DND-41 (cell line): ENCODE results near the gene GJD3.
"Not testable (repeated sequence)": the region's sequence is repeated elsewhere in the genome, so short reads cannot be mapped to it uniquely, and the experiment has no call there.

Experiments
- ATAC-seq: fragments of 200-7000 bp; cut with Tn5 transposase; 3 replicates; pipeline ENCODE4 v1.9.1; 2021; ENCODE audit warnings: low read depth; ENCODE audit not compliant: insufficient read depth
- DNase-seq: peaks from one replicate; pipeline ENCODE4 v3.0.0-alpha.2; 2020
- H2AFZ ChIP-seq: 2 replicates; pipeline ENCODE4 v1.6.0; 2012; ENCODE audit warnings: low read depth, low read length
- H3K27ac ChIP-seq: 2 replicates; pipeline ENCODE4 v1.5.1; 2012; ENCODE audit warnings: low read length, inconsistent platforms
- H3K27me3 ChIP-seq: fragments of 200-600 bp; sonication (generic); 2 replicates; pipeline ENCODE4 v1.6.0; 2012; ENCODE audit warnings: low read length, mild to moderate bottlenecking, inconsistent platforms; ENCODE audit not compliant: insufficient read depth, poor library complexity
- H3K36me3 ChIP-seq: 2 replicates; pipeline ENCODE4 v1.5.1; 2012; ENCODE audit warnings: low read length, inconsistent platforms; ENCODE audit not compliant: insufficient read depth
- H3K4me1 ChIP-seq: 2 replicates; pipeline ENCODE4 v1.5.1; 2012; ENCODE audit warnings: mild to moderate bottlenecking, low read length; ENCODE audit not compliant: insufficient read depth
- H3K4me2 ChIP-seq: 2 replicates; pipeline ENCODE4 v1.6.0; 2012; ENCODE audit warnings: mild to moderate bottlenecking, moderate library complexity, low read length, inconsistent platforms; ENCODE audit not compliant: insufficient read depth
- H3K4me3 ChIP-seq, 2 experiments: fragments of 200-600 bp in 1 of 2; shearing (Covaris generic) in 1 of 2; 2 replicates each; pipeline ENCODE4 v1.5.1; 2012 to 2016; ENCODE audit warnings: inconsistent platforms in 2 of 2, low read length in 2 of 2, mild to moderate bottlenecking in 2 of 2, low read depth in 1 of 2, moderate library complexity in 1 of 2
- H3K79me2 ChIP-seq: 2 replicates; pipeline ENCODE4 v1.6.0; 2012; ENCODE audit warnings: low read length, inconsistent platforms; ENCODE audit not compliant: insufficient read depth
- H3K9ac ChIP-seq: 2 replicates; pipeline ENCODE4 v1.6.0; 2012; ENCODE audit warnings: low read depth, mild to moderate bottlenecking, inconsistent platforms, low read length, moderate library complexity
- H3K9me3 ChIP-seq: 2 replicates; pipeline ENCODE4 v1.5.1; 2012; ENCODE audit warnings: low read length, moderate library complexity, mild to moderate bottlenecking, inconsistent platforms; ENCODE audit not compliant: insufficient read depth, severe bottlenecking
- H4K20me1 ChIP-seq: 2 replicates; pipeline ENCODE4 v1.6.0; 2012; ENCODE audit warnings: low read length; ENCODE audit not compliant: insufficient read depth
- CTCF ChIP-seq: IDR thresholded peaks from 2 replicates; pipeline ENCODE4 v1.5.1; 2012; ENCODE audit warnings: borderline replicate concordance, low read length, moderate library complexity, mild to moderate bottlenecking; ENCODE audit not compliant: poor library complexity, severe bottlenecking; ENCODE audit errors: extremely low read depth
- EZH2 ChIP-seq: IDR thresholded peaks from 3 replicates; pipeline ENCODE4 v1.6.1; 2012; ENCODE audit warnings: borderline replicate concordance, low read depth, mild to moderate bottlenecking, moderate library complexity, low read length, inconsistent platforms; ENCODE audit not compliant: severe bottlenecking

GJD3 gene

GRCh38 chr17:40402668-40403067 lies 38.1 kb upstream of the GJD3 start:
- peaks cover 38% of the 10 kb centered on the region for H3K79me2 ChIP-seq
- no peak for TF ChIP-seq EZH2
- peak; percentile 32 for TF ChIP-seq CTCF
- H3K27ac ChIP-seq = no peak overlapping the region
- ATAC-seq = no peak
- no peak overlapping the region for H3K4me2 ChIP-seq
- H3K27me3 ChIP-seq = no peaks in the 10 kb centered on the region
- H2AFZ ChIP-seq = no peak overlapping the region
- peaks cover 97% of the 10 kb centered on the region for H3K36me3 ChIP-seq
- H3K4me3 ChIP-seq = no peak overlapping the region
- no peaks in the 10 kb centered on the region for H3K9me3 ChIP-seq
- no peak for DNase-seq
- no peaks in the 10 kb centered on the region for H3K4me1 ChIP-seq
- no peak overlapping the region for H3K9ac ChIP-seq
- peaks cover 4% of the 10 kb centered on the region; the same call in 1 of the 2 replicates for H4K20me1 ChIP-seq

GRCh38 chr17:40399185-40399584 lies 34.6 kb upstream of the GJD3 start:
- H3K9ac ChIP-seq = no peak overlapping the region
- H3K36me3 ChIP-seq = peaks cover 100% of the 10 kb centered on the region
- H3K4me2 ChIP-seq = no peak overlapping the region
- H3K27ac ChIP-seq = no peak overlapping the region
- no peaks in the 10 kb centered on the region; the same call in 1 of the 2 replicates for H4K20me1 ChIP-seq
- no peaks in the 10 kb centered on the region for H3K9me3 ChIP-seq
- DNase-seq (peak; percentile 28), ATAC-seq (peak; percentile 81)
- peak; percentile 70 for TF ChIP-seq CTCF
- TF ChIP-seq EZH2 = no peak
- H3K27me3 ChIP-seq = no peaks in the 10 kb centered on the region
- H3K4me3 ChIP-seq = no peak overlapping the region
- peaks cover 36% of the 10 kb centered on the region for H3K79me2 ChIP-seq
- no peak overlapping the region for H2AFZ ChIP-seq
- no peaks in the 10 kb centered on the region for H3K4me1 ChIP-seq

GRCh38 chr17:40386555-40386954 lies 22.0 kb upstream of the GJD3 start:
- not testable (repeated sequence) for H2AFZ ChIP-seq, H3K27ac ChIP-seq, H3K4me2 ChIP-seq, H4K20me1 ChIP-seq, H3K9ac ChIP-seq, H3K27me3 ChIP-seq, H3K79me2 ChIP-seq, H3K4me1 ChIP-seq, H3K4me3 ChIP-seq, DNase-seq, H3K9me3 ChIP-seq
- peaks cover 59% of the 10 kb centered on the region for H3K36me3 ChIP-seq
- ATAC-seq = 0 out of 3 replicates have a peak, but pooled peaks have one; percentile 22

- Histone ChIP-seq H3K4me3 (no peak overlapping the region), H3K27me3 (no peaks in the 10 kb centered on the region), H2AFZ (no peak overlapping the region), H3K36me3 (peaks cover 17% of the 10 kb centered on the region; the same call in 1 of the 2 replicates), H3K9me3 (no peaks in the 10 kb centered on the region), H3K9ac (no peak overlapping the region), H3K27ac (no peak overlapping the region), H3K79me2 (no peaks in the 10 kb centered on the region), H3K4me1 (no peaks in the 10 kb centered on the region), H3K4me2 (no peak overlapping the region), H4K20me1 (no peaks in the 10 kb centered on the region)
- DNase-seq = no peak
- no peak for TF ChIP-seq EZH2
- TF ChIP-seq CTCF = no peak
- no peak for ATAC-seq
Measured at GRCh38 chr17:40382251-40382650, 17.7 kb upstream of the GJD3 start.
